Brain microvascular endothelial cell (primary cell): ENCODE data around the gene ATP5F1C.

Experiments
- DNase-seq: peaks from one replicate; pipeline ENCODE4 v3.0.0-alpha.2; 2020
- H3K27ac ChIP-seq: fragments of 250-450 bp; sonication (Bioruptor Pico); 2 replicates; pipeline ENCODE4 v1.5.1; 2020; ENCODE audit warnings: mild to moderate bottlenecking, moderate library complexity
- H3K27me3 ChIP-seq: fragments of 250-450 bp; sonication (Bioruptor Pico); replicated peaks from 2 replicates; pipeline ENCODE4 v1.5.1; 2020; ENCODE audit warnings: mild to moderate bottlenecking
- H3K36me3 ChIP-seq: fragments of 250-450 bp; sonication (Bioruptor Pico); replicated peaks from 2 replicates; pipeline ENCODE4 v1.5.1; 2020; ENCODE audit warnings: mild to moderate bottlenecking
- H3K4me3 ChIP-seq: 2 replicates; pipeline ENCODE4 v1.5.1; 2011; ENCODE audit warnings: low read depth, mild to moderate bottlenecking, control low read depth, low read length, moderate library complexity
- CTCF ChIP-seq: IDR thresholded peaks from 2 replicates; pipeline ENCODE4 v1.5.1; 2011; ENCODE audit warnings: low read depth, mild to moderate bottlenecking, moderate library complexity, low read length, control low read depth, inconsistent platforms; ENCODE audit errors: missing control alignments
- in situ Hi-C: cut with HindIII; loops from 2 replicates; pipeline ENCODE4 v1.10.0; 2017; ENCODE audit warnings: low sequenced_read_pairs, low pct_ligation_motif_present

Gene ATP5F1C

GRCh38 chr10:7857262-7857661, 69.3 kb downstream of the ATP5F1C start:
- Histone ChIP-seq H3K27me3 (no peaks in the 10 kb centered on the region), H3K4me3 (no peak overlapping the region), H3K36me3 (no peaks in the 10 kb centered on the region), H3K27ac (no peak overlapping the region)
- in situ Hi-C loops = no loop called here
- DNase-seq = no peak
- no peak for TF ChIP-seq CTCF
